ENCODE data around the gene TRPV5. TPM values are rescaled to one million over a fixed set of nuclear protein-coding genes. Genes with fewer than 3 reads are reported as not detected.

The TRPV5 gene
- total RNA-seq, 4 donors from 2014 or later: not detected

DNA sequence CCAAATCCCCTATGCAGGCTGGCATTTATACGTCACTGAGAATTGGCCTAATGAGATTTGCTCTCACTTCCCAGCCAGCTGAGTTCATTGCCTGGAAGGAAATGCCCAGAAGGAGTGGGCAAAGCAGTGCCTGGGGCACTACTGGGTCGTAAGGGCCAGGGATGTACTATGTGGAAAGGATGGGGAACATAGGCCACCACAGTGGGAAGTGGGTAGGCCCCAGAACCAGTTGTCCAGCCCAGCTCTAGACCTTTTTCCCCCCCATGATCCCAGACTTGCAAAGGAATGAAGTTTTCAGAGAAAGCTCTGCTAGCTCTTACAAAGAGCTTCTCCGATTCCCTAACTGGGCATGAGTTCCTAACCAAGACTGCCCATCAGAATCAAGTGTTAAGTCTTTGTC, 13.9 kb downstream of the TRPV5 start:
- DNase-seq (ENCODE audit: low spot score) (no peak), ATAC-seq (ENCODE audit: low FRiP score) (no peak)
- TF ChIP-seq, protein P1, sequence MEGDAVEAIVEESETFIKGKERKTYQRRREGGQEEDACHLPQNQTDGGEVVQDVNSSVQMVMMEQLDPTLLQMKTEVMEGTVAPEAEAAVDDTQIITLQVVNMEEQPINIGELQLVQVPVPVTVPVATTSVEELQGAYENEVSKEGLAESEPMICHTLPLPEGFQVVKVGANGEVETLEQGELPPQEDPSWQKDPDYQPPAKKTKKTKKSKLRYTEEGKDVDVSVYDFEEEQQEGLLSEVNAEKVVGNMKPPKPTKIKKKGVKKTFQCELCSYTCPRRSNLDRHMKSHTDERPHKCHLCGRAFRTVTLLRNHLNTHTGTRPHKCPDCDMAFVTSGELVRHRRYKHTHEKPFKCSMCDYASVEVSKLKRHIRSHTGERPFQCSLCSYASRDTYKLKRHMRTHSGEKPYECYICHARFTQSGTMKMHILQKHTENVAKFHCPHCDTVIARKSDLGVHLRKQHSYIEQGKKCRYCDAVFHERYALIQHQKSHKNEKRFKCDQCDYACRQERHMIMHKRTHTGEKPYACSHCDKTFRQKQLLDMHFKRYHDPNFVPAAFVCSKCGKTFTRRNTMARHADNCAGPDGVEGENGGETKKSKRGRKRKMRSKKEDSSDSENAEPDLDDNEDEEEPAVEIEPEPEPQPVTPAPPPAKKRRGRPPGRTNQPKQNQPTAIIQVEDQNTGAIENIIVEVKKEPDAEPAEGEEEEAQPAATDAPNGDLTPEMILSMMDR (IDR thresholded peaks at IDR 0.05): no peak

DNA sequence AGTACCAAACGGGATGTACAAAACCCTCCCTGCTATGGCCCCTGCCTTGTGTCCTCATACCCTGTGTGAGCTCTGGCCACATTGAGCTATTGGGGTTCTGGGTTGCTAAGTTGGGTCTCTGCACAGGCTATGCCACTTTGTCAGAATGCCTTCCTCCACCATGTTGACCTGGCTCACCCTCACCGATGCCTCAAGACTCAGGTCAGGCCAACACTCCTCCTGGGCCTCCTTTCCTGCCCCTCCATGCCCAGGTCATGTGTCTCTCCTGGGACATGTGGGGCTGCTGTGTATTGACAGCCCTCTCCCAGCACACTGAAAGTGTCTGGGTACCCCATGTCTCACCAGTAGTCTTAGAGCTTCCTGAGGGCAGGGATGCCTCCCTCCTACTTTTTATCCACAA, 14.6 kb downstream of the TRPV5 start:
- no peak for ATAC-seq (ENCODE audit: low FRiP score)
- TF ChIP-seq, protein P1 (IDR thresholded peaks at IDR 0.05): no peak
- no peak for DNase-seq (ENCODE audit: low spot score)

DNA sequence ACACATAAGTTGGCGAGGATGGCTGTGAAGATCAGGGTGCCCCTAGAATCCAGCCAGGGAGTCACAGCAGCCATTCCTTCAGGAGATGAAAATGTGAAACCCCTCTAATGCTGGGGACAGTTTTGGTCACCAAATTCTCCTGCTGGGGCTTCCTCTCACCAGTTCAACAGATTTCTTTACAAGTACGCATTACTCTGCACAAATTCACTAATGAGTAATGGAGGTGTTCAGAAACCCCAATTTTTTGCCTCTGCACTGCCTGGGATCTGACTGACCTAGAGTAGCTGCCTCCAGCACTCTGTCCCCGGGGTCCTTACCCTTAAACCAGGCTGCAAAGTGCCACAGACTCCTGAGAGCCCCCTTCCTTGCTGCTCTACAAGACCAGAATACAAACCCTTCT, 16.1 kb downstream of the TRPV5 start:
- no peak for ATAC-seq (ENCODE audit: low FRiP score)
- DNase-seq (ENCODE audit: low spot score): no peak
- TF ChIP-seq, protein P1 (IDR thresholded peaks at IDR 0.05): no peak

DNA sequence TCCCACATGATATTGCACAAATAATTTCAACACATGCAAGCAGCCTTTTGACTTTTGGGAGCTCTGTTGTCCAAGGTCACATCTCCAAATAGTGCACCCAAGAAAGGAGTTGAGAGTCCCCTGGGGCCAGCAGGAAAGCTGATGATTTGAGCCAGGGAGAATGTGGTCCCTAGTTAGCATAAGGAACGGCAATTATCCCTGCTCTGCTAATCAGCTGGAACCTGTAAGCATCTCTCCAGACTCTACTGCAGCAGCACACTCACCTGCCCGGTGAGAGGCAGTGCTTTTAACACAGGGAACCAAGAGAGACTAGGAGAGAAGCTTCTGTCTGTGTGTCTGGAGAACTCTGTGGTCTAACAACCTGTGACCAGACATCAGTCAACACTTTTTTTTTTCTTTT, 17.0 kb downstream of the TRPV5 start:
- TF ChIP-seq, protein P1 (IDR thresholded peaks at IDR 0.05): no peak
- ATAC-seq (ENCODE audit: low FRiP score): no peak
- DNase-seq (ENCODE audit: low spot score): no peak

DNA sequence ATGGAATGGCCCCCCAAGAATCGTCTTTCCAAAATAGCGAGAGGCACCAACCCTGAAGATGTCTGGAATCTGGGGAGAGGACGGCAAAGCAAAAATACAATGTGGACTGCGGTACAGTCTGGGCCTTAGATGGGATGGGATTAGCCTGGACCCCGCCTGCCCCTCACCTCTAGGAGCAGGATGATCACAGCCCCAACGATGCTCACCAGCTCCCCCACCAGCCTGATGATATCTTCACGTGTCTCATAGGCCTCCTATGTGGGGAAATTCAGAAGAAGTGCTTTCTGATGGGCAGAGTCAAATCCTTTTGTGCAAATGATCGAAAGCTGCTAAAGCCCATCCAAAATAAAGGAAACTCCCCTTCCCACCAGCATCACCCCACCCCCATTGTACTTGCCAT, 18.2 kb downstream of the TRPV5 start:
- TF ChIP-seq, protein P1 (IDR thresholded peaks at IDR 0.05): no peak
- no peak for DNase-seq (ENCODE audit: low spot score)
- ATAC-seq (ENCODE audit: low FRiP score): no peak

DNA sequence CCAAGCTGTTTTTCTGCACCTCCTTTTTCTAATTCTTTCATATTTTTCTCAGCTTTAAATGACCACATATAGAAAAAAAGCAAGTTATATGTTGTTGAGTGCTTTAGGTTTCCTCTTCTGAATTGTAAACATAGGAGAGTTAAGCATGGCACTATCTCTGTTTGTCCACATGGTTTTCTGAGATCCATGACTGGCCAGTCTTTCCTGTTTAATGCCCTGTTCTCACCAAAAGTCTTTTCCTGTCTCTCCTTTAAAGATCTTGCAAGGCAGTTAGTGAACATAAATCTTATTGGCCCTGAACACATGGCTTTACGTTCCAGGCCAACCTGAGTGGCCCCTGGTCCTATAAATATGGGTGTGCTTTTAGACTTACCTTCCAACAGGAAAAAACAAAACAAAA, 19.4 kb downstream of the TRPV5 start:
- TF ChIP-seq, protein P1 (IDR thresholded peaks at IDR 0.05): no peak
- no peak for DNase-seq (ENCODE audit: low spot score)
- no peak for ATAC-seq (ENCODE audit: low FRiP score)

DNA sequence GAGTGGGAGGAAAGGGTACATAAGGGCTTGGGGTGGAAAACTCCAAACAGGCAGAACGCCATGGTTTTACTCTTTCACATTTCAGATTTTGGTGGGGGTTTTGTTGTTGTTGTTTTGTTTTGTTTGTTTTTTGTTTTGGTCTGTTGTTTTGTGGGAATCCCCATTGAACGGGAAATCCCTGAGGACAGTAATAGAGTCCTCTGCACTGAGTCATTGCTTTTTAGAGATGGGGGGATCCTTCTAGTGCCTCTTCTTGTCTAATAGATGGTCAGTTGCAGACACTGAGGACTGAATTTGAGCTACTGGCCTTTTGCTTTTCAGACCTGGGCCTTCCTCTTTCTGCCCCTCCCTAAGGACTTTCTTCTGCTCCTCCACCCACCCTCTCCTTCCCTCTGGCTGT, 20.0 kb downstream of the TRPV5 start:
- no peak for DNase-seq (ENCODE audit: low spot score)
- TF ChIP-seq, protein P1 (IDR thresholded peaks at IDR 0.05): no peak
- ATAC-seq (ENCODE audit: low FRiP score): no peak
